ENCODE measurements around the gene CABP7.

The CABP7 gene

GRCh38 chr22:29738118-29738815, 18.5 kb downstream of the CABP7 start:
- Mint-ChIP-seq H3K9me3 (no peaks in the 10 kb centered on the region), H3K27me3 (peaks cover 7% of the 10 kb centered on the region), H3K4me3 (no peak overlapping the region), H3K36me3 (ENCODE audit: low read depth) (peaks cover 100% of the 10 kb centered on the region), H3K27ac (no peak overlapping the region), H3K4me1 (ENCODE audit: low read depth) (no peaks in the 10 kb centered on the region)
- intact Hi-C loops (cut with micrococcal nuclease), result no loop called here

GRCh38 chr22:29739346-29739875, 19.6 kb downstream of the CABP7 start:
- Mint-ChIP-seq H3K9me3 (no peaks in the 10 kb centered on the region), H3K36me3 (ENCODE audit: low read depth) (peaks cover 100% of the 10 kb centered on the region), H3K4me3 (no peak overlapping the region), H3K27ac (no peak overlapping the region), H3K4me1 (ENCODE audit: low read depth) (no peaks in the 10 kb centered on the region), H3K27me3 (peaks cover 3% of the 10 kb centered on the region)
- intact Hi-C loops (cut with micrococcal nuclease), result no loop called here

- intact Hi-C loops (cut with micrococcal nuclease), result no loop called here
- H3K9me3 Mint-ChIP-seq, result no peaks in the 10 kb centered on the region
These were observed 20.4 kb downstream of the CABP7 start for GRCh38 chr22:29740216-29740615.

GRCh38 chr22:29741926-29742325, 22.1 kb downstream of the CABP7 start:
- no peaks in the 10 kb centered on the region for H3K4me1 Mint-ChIP-seq (ENCODE audit: low read depth)
- intact Hi-C loops (cut with micrococcal nuclease), result no loop called here
- peaks cover 98% of the 10 kb centered on the region for H3K36me3 Mint-ChIP-seq (ENCODE audit: low read depth)
- H3K9me3 Mint-ChIP-seq, result no peaks in the 10 kb centered on the region
- no peak overlapping the region for H3K27ac Mint-ChIP-seq
- no peaks in the 10 kb centered on the region for H3K27me3 Mint-ChIP-seq
- no peak overlapping the region for H3K4me3 Mint-ChIP-seq

More at GRCh38 chr22:29740216-29740615, 20.4 kb downstream of the CABP7 start:
- Mint-ChIP-seq H3K4me3 (no peak overlapping the region), H3K36me3 (ENCODE audit: low read depth) (peaks cover 100% of the 10 kb centered on the region), H3K4me1 (ENCODE audit: low read depth) (no peaks in the 10 kb centered on the region), H3K27ac (no peak overlapping the region), H3K27me3 (no peaks in the 10 kb centered on the region)

- no peak overlapping the region for H3K4me3 Mint-ChIP-seq
- H3K27ac Mint-ChIP-seq, result no peak overlapping the region
- H3K36me3 Mint-ChIP-seq (ENCODE audit: low read depth), result peaks cover 98% of the 10 kb centered on the region
- intact Hi-C loops (cut with micrococcal nuclease), result no loop called here
- H3K27me3 Mint-ChIP-seq, result no peaks in the 10 kb centered on the region
- no peaks in the 10 kb centered on the region for H3K9me3 Mint-ChIP-seq
- H3K4me1 Mint-ChIP-seq (ENCODE audit: low read depth), result no peaks in the 10 kb centered on the region
These were observed 22.5 kb downstream of the CABP7 start for GRCh38 chr22:29742326-29742725.

- Mint-ChIP-seq H3K36me3 (ENCODE audit: low read depth) (peaks cover 97% of the 10 kb centered on the region), H3K9me3 (no peaks in the 10 kb centered on the region), H3K27me3 (no peaks in the 10 kb centered on the region), H3K27ac (no peak overlapping the region), H3K4me3 (no peak overlapping the region), H3K4me1 (ENCODE audit: low read depth) (no peaks in the 10 kb centered on the region)
- intact Hi-C loops (cut with micrococcal nuclease), result no loop called here
These were observed 25.1 kb downstream of the CABP7 start for GRCh38 chr22:29744902-29745301.

GRCh38 chr22:29747832-29748231, 28.0 kb downstream of the CABP7 start:
- no peaks in the 10 kb centered on the region for H3K27me3 Mint-ChIP-seq
- H3K9me3 Mint-ChIP-seq, result no peaks in the 10 kb centered on the region
- peaks cover 87% of the 10 kb centered on the region for H3K36me3 Mint-ChIP-seq (ENCODE audit: low read depth)
- intact Hi-C loops (cut with micrococcal nuclease), result no loop called here
- H3K27ac Mint-ChIP-seq, result no peak overlapping the region
- no peak overlapping the region for H3K4me3 Mint-ChIP-seq
- H3K4me1 Mint-ChIP-seq (ENCODE audit: low read depth), result peaks cover 17% of the 10 kb centered on the region

- peaks cover 86% of the 10 kb centered on the region for H3K36me3 Mint-ChIP-seq (ENCODE audit: low read depth)
- H3K4me1 Mint-ChIP-seq (ENCODE audit: low read depth), result peaks cover 17% of the 10 kb centered on the region
- no peak overlapping the region for H3K27ac Mint-ChIP-seq
- intact Hi-C loops (cut with micrococcal nuclease), result no loop called here
- no peak overlapping the region for H3K4me3 Mint-ChIP-seq
- H3K9me3 Mint-ChIP-seq, result no peaks in the 10 kb centered on the region
- H3K27me3 Mint-ChIP-seq, result no peaks in the 10 kb centered on the region
These were observed 28.6 kb downstream of the CABP7 start for GRCh38 chr22:29748248-29748893.

- no peak overlapping the region for H3K4me3 Mint-ChIP-seq
- peaks cover 86% of the 10 kb centered on the region for H3K36me3 Mint-ChIP-seq (ENCODE audit: low read depth)
- peak overlapping the region; percentile 63 for H3K27ac Mint-ChIP-seq
- H3K9me3 Mint-ChIP-seq, result no peaks in the 10 kb centered on the region
- peaks cover 17% of the 10 kb centered on the region for H3K4me1 Mint-ChIP-seq (ENCODE audit: low read depth)
- intact Hi-C loops (cut with micrococcal nuclease), result no loop called here
- no peaks in the 10 kb centered on the region for H3K27me3 Mint-ChIP-seq
These were observed 30.2 kb downstream of the CABP7 start for GRCh38 chr22:29750029-29750428.

- Mint-ChIP-seq H3K4me1 (ENCODE audit: low read depth) (peaks cover 17% of the 10 kb centered on the region), H3K4me3 (no peak overlapping the region), H3K27me3 (no peaks in the 10 kb centered on the region), H3K36me3 (ENCODE audit: low read depth) (peaks cover 78% of the 10 kb centered on the region), H3K27ac (peak overlapping the region; percentile 63), H3K9me3 (no peaks in the 10 kb centered on the region)
- intact Hi-C loops (cut with micrococcal nuclease), result no loop called here
These were observed 31.0 kb downstream of the CABP7 start for GRCh38 chr22:29750559-29751538.

GRCh38 chr22:29751669-29752068, 31.9 kb downstream of the CABP7 start:
- H3K27me3 Mint-ChIP-seq, result no peaks in the 10 kb centered on the region
- H3K4me1 Mint-ChIP-seq (ENCODE audit: low read depth), result peaks cover 17% of the 10 kb centered on the region
- no peak overlapping the region for H3K27ac Mint-ChIP-seq
- intact Hi-C loops (cut with micrococcal nuclease), result no loop called here
- no peak overlapping the region for H3K4me3 Mint-ChIP-seq
- H3K9me3 Mint-ChIP-seq, result no peaks in the 10 kb centered on the region
- peaks cover 71% of the 10 kb centered on the region for H3K36me3 Mint-ChIP-seq (ENCODE audit: low read depth)

- Mint-ChIP-seq H3K27ac (no peak overlapping the region), H3K36me3 (ENCODE audit: low read depth) (peaks cover 63% of the 10 kb centered on the region), H3K4me3 (no peak overlapping the region), H3K4me1 (ENCODE audit: low read depth) (peaks cover 17% of the 10 kb centered on the region), H3K9me3 (no peaks in the 10 kb centered on the region), H3K27me3 (no peaks in the 10 kb centered on the region)
- intact Hi-C loops (cut with micrococcal nuclease), result no loop called here
These were observed 34.2 kb downstream of the CABP7 start for GRCh38 chr22:29753808-29754657.
